ENCODE measurements around the gene TMEM109. TPM values are rescaled to one million over a fixed set of nuclear protein-coding genes. Genes with fewer than 3 reads are reported as not detected.

The TMEM109 gene
- total and polyA plus RNA-seq, 9 of the 15 experiments (the other 6 are each of a cell fraction or from before 2014, with no cell fraction given): 9.2 to 71.3 (median 30.5) TPM

DNA sequence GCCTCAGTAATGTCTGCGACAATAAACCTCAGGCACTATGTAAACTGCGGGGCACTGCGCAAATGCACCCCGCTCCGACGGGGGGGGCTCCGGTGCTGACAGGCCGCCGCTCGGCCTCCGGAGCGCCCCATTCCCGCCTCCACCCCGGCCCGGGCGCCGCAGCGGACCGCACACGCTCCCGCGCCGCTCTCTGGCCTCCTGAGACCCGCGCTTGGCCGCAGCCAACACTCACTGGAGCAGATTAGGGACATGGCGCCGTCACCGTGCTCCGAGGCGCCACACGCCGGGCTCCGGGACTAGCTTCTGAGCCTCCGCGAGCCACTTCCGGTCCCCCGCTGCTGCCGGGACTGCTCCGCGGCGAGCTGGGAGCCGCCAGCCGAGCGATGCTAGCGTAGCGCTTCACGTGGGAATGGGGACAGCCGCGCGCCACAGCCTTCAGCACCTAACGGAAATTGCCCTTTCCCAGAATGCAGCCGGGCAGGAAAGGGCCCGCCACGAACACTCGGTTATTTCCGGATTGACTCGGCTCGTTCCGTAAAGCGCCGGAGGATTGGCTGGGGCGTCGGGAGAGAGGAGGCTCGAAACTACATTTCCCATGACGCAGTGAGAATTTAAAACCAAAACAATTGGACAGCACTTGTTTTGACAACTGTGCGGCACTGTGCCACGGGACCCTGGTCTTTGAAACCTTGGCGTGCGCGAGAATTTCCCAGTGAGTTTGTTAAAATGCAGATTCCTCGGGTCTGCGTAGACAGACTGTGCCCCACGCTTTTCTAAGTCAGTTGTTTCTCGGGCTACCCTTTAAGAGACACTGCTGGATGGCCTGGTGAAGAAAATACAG, 7.6 kb upstream of the TMEM109 start, which contains the start of gene PRPF19 (continued):
- peak; percentile 68 for TF ChIP-seq SMAD1 (IDR thresholded peaks at IDR 0.05; ENCODE audit: low read depth, low read length, partially characterized antibody)
- TF ChIP-seq, protein P1, sequence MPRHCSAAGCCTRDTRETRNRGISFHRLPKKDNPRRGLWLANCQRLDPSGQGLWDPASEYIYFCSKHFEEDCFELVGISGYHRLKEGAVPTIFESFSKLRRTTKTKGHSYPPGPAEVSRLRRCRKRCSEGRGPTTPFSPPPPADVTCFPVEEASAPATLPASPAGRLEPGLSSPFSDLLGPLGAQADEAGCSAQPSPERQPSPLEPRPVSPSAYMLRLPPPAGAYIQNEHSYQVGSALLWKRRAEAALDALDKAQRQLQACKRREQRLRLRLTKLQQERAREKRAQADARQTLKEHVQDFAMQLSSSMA (CRISPR knock-in tag; IDR thresholded peaks at IDR 0.05): 0 out of 2 replicates have a peak, but pooled peaks have one; percentile 70
- TF ChIP-seq FOXK2 (conservative IDR thresholded peaks at IDR 0.05 in 1 of 2, IDR thresholded peaks at IDR 0.05 in 1 of 2; ENCODE audit: low read depth in 2 of 2): peak; percentile 81 to 84
- TF ChIP-seq MYC (IDR thresholded peaks at IDR 0.05; ENCODE audit: low read depth, low read length): peak; percentile 96
- peak; percentile 40; the same call in 1 of the 2 replicates for TF ChIP-seq MYC (CRISPR knock-in tag; IDR thresholded peaks at IDR 0.05; ENCODE audit: borderline replicate concordance, low read depth)
- TF ChIP-seq, protein P2, sequence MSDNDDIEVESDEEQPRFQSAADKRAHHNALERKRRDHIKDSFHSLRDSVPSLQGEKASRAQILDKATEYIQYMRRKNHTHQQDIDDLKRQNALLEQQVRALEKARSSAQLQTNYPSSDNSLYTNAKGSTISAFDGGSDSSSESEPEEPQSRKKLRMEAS (CRISPR knock-in tag; IDR thresholded peaks at IDR 0.05): peak; percentile 99
- TF ChIP-seq, protein P3, sequence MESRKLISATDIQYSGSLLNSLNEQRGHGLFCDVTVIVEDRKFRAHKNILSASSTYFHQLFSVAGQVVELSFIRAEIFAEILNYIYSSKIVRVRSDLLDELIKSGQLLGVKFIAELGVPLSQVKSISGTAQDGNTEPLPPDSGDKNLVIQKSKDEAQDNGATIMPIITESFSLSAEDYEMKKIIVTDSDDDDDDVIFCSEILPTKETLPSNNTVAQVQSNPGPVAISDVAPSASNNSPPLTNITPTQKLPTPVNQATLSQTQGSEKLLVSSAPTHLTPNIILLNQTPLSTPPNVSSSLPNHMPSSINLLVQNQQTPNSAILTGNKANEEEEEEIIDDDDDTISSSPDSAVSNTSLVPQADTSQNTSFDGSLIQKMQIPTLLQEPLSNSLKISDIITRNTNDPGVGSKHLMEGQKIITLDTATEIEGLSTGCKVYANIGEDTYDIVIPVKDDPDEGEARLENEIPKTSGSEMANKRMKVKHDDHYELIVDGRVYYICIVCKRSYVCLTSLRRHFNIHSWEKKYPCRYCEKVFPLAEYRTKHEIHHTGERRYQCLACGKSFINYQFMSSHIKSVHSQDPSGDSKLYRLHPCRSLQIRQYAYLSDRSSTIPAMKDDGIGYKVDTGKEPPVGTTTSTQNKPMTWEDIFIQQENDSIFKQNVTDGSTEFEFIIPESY (CRISPR knock-in tag; IDR thresholded peaks at IDR 0.05): peak; percentile 73
- TF ChIP-seq PCBP1 (IDR thresholded peaks at IDR 0.05; ENCODE audit: low read depth, low read length, poor library complexity, severe bottlenecking): peak; percentile 73
- peak; percentile 95 for TF ChIP-seq GABPB1 (CRISPR knock-in tag; IDR thresholded peaks at IDR 0.05)

All from K562 (cell line).